Dedifferentiated amniotic fluid mesenchymal stem cell (primary cell): ENCODE data around the gene ARMCX6.
"Not testable (repeated sequence)": the region's sequence is repeated elsewhere in the genome, so short reads cannot be mapped to it uniquely, and the experiment has no call there.

Experiments
- DNase-seq: peaks from one replicate; pipeline ENCODE4 v3.0.0-alpha.2; 2016; ENCODE audit errors: extremely low spot score

ARMCX6 gene

GRCh38 chrX:101617211-101618191 is at the start of gene ARMCX6:
Gene ARMCX6 (minus strand): TSS chrX:101618000. CDS start chrX:101616620, 1,380 bp downstream.
- DNase-seq, result peak; percentile 50

- peak; percentile 55 for DNase-seq
Observed at GRCh38 chrX:101659601-101660063, 41.8 kb upstream of the ARMCX6 start, which contains the start of gene ARMCX2. Gene ARMCX2 (minus strand): TSS chrX:101659850. CDS start chrX:101657588, 2,262 bp downstream.

GRCh38 chrX:101658661-101659491 is 41.1 kb upstream of the ARMCX6 start:
- peak; percentile 37 for DNase-seq

- DNase-seq, result no peak
Observed at GRCh38 chrX:101657495-101657894, 39.7 kb upstream of the ARMCX6 start.

- no peak for DNase-seq
Observed at GRCh38 chrX:101656817-101657216, 39.0 kb upstream of the ARMCX6 start.

- DNase-seq, result no peak
Observed at GRCh38 chrX:101655534-101655933, 37.7 kb upstream of the ARMCX6 start.

- not testable (repeated sequence) for DNase-seq
Observed at GRCh38 chrX:101647716-101648115, 29.9 kb upstream of the ARMCX6 start.

- no peak for DNase-seq
Observed at GRCh38 chrX:101642093-101642492, 24.3 kb upstream of the ARMCX6 start.

- no peak for DNase-seq
Observed at GRCh38 chrX:101639583-101639982, 21.8 kb upstream of the ARMCX6 start.

- DNase-seq, result no peak
Observed at GRCh38 chrX:101619364-101619763, 1.6 kb upstream of the ARMCX6 start.

- DNase-seq, result no peak
Observed at GRCh38 chrX:101605728-101606127, 12.1 kb downstream of the ARMCX6 start.

- no peak for DNase-seq
Observed at GRCh38 chrX:101605146-101605545, 12.7 kb downstream of the ARMCX6 start.

- peak; percentile 79 for DNase-seq
Observed at GRCh38 chrX:101602077-101602476, 15.7 kb downstream of the ARMCX6 start.

- DNase-seq, result not testable (repeated sequence)
Observed at GRCh38 chrX:101599592-101599991, 18.2 kb downstream of the ARMCX6 start.

GRCh38 chrX:101595739-101596419 is 21.9 kb downstream of the ARMCX6 start:
- DNase-seq, result peak; percentile 58
